ENCODE measurements around the gene SBNO1.

The SBNO1 gene

DNA sequence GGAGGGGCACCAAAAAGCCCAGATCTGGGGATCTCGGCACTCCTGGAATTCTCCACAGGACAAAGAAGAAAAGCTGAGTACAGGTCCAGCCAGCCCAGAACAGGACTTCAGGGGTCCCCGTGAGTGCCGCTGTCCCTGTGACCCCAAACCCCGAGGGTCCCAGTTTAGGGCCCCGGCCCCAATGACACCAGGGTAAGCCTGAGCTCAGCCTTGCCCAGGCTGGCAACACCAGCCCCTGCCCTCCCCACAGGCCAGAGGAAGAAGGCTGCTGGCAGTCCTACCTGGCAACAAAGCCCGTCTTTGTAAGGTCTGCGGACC is 94.8 kb downstream of the SBNO1 start:
- TF ChIP-seq, protein P1, sequence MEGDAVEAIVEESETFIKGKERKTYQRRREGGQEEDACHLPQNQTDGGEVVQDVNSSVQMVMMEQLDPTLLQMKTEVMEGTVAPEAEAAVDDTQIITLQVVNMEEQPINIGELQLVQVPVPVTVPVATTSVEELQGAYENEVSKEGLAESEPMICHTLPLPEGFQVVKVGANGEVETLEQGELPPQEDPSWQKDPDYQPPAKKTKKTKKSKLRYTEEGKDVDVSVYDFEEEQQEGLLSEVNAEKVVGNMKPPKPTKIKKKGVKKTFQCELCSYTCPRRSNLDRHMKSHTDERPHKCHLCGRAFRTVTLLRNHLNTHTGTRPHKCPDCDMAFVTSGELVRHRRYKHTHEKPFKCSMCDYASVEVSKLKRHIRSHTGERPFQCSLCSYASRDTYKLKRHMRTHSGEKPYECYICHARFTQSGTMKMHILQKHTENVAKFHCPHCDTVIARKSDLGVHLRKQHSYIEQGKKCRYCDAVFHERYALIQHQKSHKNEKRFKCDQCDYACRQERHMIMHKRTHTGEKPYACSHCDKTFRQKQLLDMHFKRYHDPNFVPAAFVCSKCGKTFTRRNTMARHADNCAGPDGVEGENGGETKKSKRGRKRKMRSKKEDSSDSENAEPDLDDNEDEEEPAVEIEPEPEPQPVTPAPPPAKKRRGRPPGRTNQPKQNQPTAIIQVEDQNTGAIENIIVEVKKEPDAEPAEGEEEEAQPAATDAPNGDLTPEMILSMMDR (IDR thresholded peaks at IDR 0.05; ENCODE audit: low read length, missing control alignments), result no peak
- no peak for DNase-seq (ENCODE audit: low read depth)

DNA sequence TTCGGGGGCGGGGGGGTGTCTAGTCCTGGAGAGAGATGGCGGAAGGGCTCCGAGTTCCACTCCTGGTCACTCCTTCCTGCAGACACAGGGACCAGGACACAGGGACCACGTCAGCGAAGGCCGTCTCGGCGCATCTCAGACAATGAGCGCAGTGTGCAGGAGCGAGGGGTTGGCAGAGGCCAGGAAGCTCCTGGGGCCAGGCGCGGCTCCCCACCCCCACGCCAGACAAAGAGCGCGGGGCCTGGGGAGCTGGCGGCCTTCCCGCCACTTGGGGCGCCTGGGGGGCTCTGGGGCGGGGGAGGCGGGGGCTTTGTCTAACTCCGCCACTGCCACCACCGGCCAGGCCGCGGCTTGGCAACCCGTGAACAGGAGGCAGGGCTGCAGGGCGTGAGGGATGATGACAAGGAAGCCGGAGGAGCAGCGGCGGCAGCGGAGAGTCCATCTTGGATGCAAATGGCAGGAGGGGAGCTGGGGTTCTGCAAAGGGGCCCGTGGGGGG is 95.2 kb downstream of the SBNO1 start:
- peak overlapping the region; percentile 80 for H3K4me3 ChIP-seq (replicated peaks; ENCODE audit: low read depth, low read length)
- TF ChIP-seq, protein P1 (IDR thresholded peaks at IDR 0.05; ENCODE audit: low read length, missing control alignments), result no peak
- peak; percentile 73 for DNase-seq (ENCODE audit: low read depth)

More for the DNA sequence above, 94.8 kb downstream of the SBNO1 start:
- H3K4me3 ChIP-seq (replicated peaks; ENCODE audit: low read depth, low read length), result peak overlapping the region; percentile 80

DNA sequence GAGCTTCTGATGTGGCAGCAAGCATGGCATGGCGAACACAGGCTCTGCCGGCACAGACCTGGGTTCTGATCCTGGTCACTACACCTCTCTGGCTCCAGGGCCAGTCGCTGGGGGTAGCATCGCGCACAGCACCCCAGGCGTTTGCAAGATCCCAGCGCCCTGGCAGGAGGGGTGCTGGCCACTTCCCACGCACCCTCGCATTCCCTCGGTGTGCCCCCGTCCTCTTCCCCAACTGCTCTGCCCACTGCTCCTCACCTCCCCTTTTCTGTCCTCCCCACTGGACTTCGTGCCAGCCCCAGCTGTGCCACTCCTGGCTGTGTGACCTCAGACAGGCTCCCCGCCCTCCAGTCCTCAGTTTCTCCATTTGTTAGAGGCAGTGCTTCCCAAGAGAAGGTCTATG is 95.8 kb downstream of the SBNO1 start:
- DNase-seq (ENCODE audit: low read depth), result no peak
- TF ChIP-seq, protein P1 (IDR thresholded peaks at IDR 0.05; ENCODE audit: low read length, missing control alignments), result no peak
- H3K4me3 ChIP-seq (replicated peaks; ENCODE audit: low read depth, low read length), result peak overlapping the region; percentile 80

DNA sequence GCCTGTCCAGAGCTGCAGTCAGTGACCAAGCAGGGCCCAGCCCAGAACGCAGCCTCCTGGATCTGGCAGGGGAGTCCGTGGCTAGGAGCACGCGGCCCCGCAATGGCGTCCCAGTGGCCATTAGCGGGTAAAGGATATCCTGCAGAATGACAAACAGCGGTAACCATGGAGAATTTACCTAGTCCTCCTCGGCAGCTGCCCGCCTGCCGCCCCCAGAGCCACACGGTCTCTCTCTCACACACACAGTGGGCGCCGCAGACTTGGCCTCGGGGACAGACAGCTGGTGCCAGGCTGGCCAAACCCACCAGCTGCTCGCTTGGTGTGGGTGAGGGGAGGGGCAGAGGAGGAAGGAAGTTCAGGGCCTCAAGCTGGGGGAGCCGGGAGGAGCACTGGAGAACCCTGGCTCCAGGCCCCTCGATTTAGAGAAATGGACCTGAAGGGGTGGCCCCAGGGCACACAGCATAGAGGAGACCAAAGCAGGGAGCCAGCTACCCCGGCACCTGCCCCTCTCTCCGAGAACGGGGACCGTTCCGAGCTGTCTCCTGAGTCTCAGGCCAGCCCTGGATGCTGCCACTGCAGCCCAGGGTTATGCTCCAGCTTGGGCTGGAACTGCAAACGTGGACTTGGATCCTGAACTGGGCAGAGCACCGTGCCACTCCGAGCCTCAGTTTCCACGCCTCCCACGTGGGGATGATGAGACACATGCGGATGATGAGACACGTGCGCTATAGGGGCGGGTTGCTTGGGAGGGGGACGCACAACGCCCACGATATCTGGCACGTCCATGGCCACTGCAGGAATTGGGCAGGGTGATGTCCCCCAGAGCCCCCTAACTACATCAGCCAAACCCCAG is 96.4 kb downstream of the SBNO1 start:
- H3K4me3 ChIP-seq (replicated peaks; ENCODE audit: low read depth, low read length), result no peak overlapping the region

DNA sequence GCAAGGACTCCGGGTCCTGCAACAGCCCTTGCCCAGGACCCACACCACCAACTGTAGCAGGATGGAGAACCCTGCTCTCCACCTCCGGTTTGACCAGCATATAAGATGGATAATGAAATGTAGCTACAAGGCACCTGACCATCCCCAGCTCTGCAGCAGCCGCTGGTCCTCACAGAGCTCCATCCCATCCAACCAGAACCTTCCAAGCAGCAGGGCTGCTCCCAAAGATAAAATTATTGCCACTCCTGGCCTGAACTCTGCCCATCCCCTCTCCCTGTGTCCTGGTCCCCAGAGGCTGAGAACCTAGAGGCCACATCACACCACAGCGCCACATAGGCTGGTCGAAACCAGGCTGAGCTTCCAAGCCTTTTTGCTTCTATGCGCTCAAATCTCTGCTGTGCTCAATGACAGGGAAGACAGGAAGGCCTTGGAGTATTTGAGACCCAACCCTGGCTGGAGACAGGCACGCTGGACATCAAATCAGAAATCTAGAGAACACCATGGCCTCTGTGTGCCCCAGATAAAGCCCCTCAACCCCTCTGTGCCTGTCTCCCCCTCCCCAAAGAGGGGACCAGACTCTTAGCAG is 97.2 kb downstream of the SBNO1 start:
- no peak for DNase-seq (ENCODE audit: low read depth)
- H3K4me3 ChIP-seq (replicated peaks; ENCODE audit: low read depth, low read length), result no peak overlapping the region
- TF ChIP-seq, protein P1 (IDR thresholded peaks at IDR 0.05; ENCODE audit: low read length, missing control alignments), result no peak

More for the DNA sequence above, 96.4 kb downstream of the SBNO1 start:
- TF ChIP-seq, protein P1 (IDR thresholded peaks at IDR 0.05; ENCODE audit: low read length, missing control alignments), result no peak
- DNase-seq (ENCODE audit: low read depth), result no peak

DNA sequence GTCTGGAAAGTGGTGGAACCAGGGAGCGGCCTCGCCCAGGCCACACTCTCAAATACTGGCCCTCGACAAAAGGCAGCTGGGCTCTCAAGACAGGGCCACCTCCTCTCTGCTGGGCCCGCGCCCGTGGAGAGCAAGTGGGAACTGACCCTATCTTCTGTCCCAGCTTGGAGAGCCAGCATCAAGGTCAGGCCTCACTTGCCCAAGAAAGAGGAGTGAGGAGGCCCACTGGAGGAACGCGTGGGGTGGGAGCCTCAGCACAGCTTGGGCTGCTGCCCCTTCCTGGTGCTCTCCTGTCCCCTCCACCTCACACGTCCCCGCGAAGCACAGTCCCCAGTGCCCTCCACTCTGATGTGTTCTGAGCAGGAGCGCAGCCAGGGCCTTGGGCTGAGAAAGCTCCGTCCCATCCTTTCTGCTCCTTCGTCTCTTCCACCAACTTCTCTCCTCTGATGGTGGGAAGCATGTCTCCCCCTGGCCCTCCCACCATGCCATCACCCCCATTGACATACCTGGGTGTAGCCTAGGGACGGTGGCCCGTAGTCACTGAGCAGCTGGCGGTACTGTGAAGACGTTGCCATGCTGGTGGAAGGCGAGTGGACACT is 97.9 kb downstream of the SBNO1 start:
- TF ChIP-seq, protein P1 (IDR thresholded peaks at IDR 0.05; ENCODE audit: low read length, missing control alignments), result no peak
- no peak overlapping the region for H3K4me3 ChIP-seq (replicated peaks; ENCODE audit: low read depth, low read length)
- DNase-seq (ENCODE audit: low read depth), result no peak

Data from fibroblast of pulmonary artery (primary cell).